Measurements from ENCODE around the gene AMD1. TPM values are rescaled to one million over a fixed set of nuclear protein-coding genes. Genes with fewer than 3 reads are reported as not detected.
"Not testable (repeated sequence)": the region's sequence is repeated elsewhere in the genome, so short reads cannot be mapped to it uniquely, and the experiment has no call there.

AMD1 gene
- total and polyA plus RNA-seq, 12 donors: 34.2 to 101 (median 53.3) TPM

DNA sequence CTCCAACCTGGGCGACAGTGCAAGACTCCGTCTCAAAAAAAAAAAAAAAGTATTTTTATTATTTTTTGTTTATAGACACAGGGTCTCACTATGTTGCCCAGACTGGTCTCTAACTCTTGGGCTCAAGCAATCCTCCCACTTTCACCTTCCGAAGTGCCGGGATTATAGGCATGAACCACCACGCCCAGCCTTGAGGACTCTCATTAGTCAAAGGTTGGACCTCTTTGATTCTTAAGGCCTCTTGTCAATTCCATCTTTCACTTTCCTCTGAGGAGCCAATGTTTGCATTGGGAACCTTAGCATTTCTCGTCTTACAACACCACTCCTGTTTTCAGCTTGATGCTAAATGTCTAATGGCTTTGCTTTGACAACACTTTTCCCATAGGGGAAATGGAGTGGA lies 43.2 kb upstream of the AMD1 start:
- intact Hi-C loops (cut with DNase I): no loop called here

DNA sequence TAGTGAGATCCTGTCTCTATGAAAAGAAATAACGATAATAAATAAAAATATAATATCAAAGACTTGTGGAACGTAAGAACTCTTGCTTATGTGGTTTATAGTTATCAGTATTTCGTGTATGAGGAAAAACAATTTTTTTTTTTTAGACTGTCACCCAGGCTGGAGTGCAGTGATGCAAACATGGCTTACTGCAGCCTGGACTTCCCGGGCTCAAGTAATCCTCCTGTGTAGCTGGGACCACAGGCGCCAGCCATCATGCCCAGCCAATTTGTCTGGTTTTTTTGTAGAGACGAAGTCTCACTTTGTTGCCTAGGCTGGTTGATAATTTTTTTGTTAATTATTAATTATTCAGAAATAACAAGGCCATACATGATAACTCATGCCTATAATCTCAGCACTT lies 40.8 kb upstream of the AMD1 start:
- 92 to 94% methylated on average over 6 of the region's 6 CpGs for WGBS, 2 donors
- Histone ChIP-seq H3K36me3 (no peaks in the 10 kb centered on the region), H3K27ac (no peak overlapping the region), H3K4me1 (no peaks in the 10 kb centered on the region), H3K9me3 (no peaks in the 10 kb centered on the region), H3K4me3 (no peak overlapping the region), H3K27me3 (no peaks in the 10 kb centered on the region)
- no peak for ATAC-seq
- TF ChIP-seq, protein P1, sequence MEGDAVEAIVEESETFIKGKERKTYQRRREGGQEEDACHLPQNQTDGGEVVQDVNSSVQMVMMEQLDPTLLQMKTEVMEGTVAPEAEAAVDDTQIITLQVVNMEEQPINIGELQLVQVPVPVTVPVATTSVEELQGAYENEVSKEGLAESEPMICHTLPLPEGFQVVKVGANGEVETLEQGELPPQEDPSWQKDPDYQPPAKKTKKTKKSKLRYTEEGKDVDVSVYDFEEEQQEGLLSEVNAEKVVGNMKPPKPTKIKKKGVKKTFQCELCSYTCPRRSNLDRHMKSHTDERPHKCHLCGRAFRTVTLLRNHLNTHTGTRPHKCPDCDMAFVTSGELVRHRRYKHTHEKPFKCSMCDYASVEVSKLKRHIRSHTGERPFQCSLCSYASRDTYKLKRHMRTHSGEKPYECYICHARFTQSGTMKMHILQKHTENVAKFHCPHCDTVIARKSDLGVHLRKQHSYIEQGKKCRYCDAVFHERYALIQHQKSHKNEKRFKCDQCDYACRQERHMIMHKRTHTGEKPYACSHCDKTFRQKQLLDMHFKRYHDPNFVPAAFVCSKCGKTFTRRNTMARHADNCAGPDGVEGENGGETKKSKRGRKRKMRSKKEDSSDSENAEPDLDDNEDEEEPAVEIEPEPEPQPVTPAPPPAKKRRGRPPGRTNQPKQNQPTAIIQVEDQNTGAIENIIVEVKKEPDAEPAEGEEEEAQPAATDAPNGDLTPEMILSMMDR (IDR thresholded peaks at IDR 0.05): no peak
- DNase-seq: no peak
- intact Hi-C loops (cut with DNase I): no loop called here

More for the DNA sequence above, 43.2 kb upstream of the AMD1 start:
- H3K9me3 ChIP-seq: no peaks in the 10 kb centered on the region
- TF ChIP-seq, protein P1 (IDR thresholded peaks at IDR 0.05): no peak
- WGBS, 2 donors: 97 to 98% methylated on average over 6 of the region's 6 CpGs
- peaks cover 0 to 6% (median 0%) of the 10 kb centered on the region in 9 donors for H3K4me1 ChIP-seq
- no peak overlapping the region for H3K27ac ChIP-seq
- H3K36me3 ChIP-seq: no peaks in the 10 kb centered on the region
- H3K4me3 ChIP-seq: no peak overlapping the region
- ATAC-seq: no peak
- DNase-seq: no peak
- no peaks in the 10 kb centered on the region for H3K27me3 ChIP-seq

DNA sequence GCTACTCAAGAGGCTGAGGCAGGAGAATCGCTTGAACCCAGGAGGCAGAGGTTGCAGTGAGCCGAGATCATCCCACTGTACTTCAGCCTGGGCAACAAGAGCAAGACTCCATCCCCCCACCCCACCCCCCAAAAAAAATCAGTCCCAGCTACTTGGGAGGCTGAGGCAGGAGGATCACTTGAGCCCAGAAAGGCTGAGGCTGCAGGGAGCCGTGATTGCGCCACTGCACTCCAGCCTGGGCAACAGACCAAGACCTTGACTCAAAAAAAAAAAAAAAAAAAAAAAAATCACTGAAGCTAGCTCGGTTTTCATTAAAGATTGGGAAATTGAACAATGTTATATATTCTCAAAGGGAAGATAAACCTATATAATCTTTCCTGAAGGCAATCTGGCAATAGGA lies 38.8 kb upstream of the AMD1 start:
- DNase-seq; H3K4me3 ChIP-seq; H3K27ac ChIP-seq; ATAC-seq; intact Hi-C loops (cut with DNase I); H3K9me3 ChIP-seq; H3K36me3 ChIP-seq; H3K27me3 ChIP-seq; H3K4me1 ChIP-seq: not testable (repeated sequence)
- WGBS, 2 donors: 83 to 87% methylated on average over 5 of the region's 5 CpGs

DNA sequence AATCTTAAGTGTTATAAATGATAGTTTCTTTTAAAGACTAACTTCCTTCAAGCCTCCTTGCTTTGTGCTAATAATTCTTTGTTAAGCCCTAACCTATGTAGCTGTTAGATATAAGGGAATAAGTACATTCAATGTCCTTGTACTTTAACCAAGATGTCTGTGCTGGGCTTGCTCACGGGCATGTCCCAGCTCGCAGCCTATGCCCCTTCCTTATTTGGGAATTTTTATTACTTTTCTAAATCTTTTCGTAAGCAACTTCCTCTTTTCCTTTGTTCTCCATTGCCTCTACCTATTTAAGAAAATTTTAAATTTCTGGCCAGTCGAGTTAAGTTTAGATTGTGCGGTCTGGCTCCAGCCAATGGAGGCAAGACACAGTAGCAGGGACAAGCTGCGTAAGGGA lies 33.3 kb upstream of the AMD1 start:
- Histone ChIP-seq H3K9me3 (no peaks in the 10 kb centered on the region), H3K27ac (no peak overlapping the region), H3K27me3 (no peaks in the 10 kb centered on the region), H3K4me1 (peaks cover 0 to 4% (median 0%) of the 10 kb centered on the region in 9 donors), H3K4me3 (no peak overlapping the region), H3K36me3 (no peaks in the 10 kb centered on the region)
- DNase-seq (no peak), ATAC-seq (no peak)
- intact Hi-C loops (cut with DNase I): no loop called here
- TF ChIP-seq, protein P1 (IDR thresholded peaks at IDR 0.05): no peak
- WGBS, 2 donors: 93 to 96% methylated on average over 6 of the region's 6 CpGs

DNA sequence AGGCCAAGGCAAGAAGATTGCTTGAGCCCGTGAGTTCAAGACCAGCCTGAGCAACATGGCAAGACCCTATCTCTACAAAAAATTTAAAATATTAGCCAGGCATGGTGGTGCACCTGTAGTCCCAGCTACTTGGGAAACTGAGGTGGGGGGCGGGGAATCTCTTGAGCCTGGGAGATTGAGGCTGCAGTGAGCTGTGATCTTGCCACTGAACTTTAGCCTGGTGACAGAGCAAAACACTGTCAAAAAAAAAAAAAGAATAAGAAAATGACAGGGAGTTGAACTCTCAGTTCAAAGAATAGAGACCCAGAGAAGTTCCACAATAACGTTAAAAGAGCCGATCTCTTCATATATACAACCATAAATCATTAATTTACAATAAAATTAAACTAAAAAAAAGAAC lies 24.8 kb upstream of the AMD1 start:
- DNase-seq: no peak
- 89 to 93% methylated on average over 4 of the region's 4 CpGs for WGBS, 2 donors
- no peak for ATAC-seq

More for the DNA sequence above, 24.8 kb upstream of the AMD1 start:
- TF ChIP-seq, protein P1 (IDR thresholded peaks at IDR 0.05): no peak
- intact Hi-C loops (cut with DNase I): no loop called here
- Histone ChIP-seq H3K4me3 (no peak overlapping the region), H3K27me3 (no peaks in the 10 kb centered on the region), H3K36me3 (no peaks in the 10 kb centered on the region), H3K9me3 (no peaks in the 10 kb centered on the region), H3K27ac (no peak overlapping the region), H3K4me1 (no peaks in the 10 kb centered on the region)
